ENCODE results near the gene TRPT1.

The TRPT1 gene

DNA sequence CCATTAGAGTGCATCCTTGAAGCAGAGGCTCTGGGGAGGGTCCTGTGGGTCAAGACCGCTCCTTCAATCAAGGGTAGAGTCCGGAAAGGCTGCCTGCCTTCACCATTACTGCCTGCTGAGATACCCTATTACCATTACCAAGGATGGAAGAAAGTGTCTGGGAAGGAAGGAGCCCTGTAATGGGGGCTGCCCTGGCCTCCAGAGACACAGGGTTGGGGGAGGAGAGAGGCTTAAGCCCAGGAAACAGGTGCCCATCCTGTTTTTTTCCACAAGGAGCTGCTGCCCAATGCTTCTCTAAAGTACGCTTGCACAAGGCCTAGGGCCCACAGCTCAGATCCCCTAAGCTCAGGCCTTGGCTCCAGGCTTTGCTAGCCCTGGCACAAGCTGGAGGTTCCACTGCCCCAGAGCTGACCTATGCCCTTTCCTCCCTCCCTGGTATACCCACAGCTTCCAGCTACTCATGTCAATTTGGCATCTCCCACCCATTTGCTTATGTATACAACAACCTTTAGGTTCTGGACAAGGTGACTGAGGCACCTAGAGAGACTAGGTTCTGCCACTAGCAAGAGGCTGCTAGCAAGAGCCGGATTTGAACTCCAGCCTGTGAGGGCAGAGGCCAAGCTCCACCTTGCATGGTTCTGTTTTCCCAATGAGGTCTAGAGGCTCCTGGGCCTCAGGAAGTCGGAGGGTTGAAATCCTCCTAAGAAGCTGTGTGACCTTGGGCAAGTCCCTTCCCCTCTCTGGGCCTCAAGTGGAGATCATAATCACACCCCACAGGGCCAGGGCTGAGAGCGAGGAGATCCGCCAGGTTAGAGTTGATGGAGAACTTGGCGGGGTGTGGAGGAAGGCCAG is 23.8 kb upstream of the TRPT1 start:
- TF ChIP-seq, protein P1, sequence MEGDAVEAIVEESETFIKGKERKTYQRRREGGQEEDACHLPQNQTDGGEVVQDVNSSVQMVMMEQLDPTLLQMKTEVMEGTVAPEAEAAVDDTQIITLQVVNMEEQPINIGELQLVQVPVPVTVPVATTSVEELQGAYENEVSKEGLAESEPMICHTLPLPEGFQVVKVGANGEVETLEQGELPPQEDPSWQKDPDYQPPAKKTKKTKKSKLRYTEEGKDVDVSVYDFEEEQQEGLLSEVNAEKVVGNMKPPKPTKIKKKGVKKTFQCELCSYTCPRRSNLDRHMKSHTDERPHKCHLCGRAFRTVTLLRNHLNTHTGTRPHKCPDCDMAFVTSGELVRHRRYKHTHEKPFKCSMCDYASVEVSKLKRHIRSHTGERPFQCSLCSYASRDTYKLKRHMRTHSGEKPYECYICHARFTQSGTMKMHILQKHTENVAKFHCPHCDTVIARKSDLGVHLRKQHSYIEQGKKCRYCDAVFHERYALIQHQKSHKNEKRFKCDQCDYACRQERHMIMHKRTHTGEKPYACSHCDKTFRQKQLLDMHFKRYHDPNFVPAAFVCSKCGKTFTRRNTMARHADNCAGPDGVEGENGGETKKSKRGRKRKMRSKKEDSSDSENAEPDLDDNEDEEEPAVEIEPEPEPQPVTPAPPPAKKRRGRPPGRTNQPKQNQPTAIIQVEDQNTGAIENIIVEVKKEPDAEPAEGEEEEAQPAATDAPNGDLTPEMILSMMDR (IDR thresholded peaks at IDR 0.05; ENCODE audit: insufficient read depth, low read length) = no peak
- TF ChIP-seq, protein P2, sequence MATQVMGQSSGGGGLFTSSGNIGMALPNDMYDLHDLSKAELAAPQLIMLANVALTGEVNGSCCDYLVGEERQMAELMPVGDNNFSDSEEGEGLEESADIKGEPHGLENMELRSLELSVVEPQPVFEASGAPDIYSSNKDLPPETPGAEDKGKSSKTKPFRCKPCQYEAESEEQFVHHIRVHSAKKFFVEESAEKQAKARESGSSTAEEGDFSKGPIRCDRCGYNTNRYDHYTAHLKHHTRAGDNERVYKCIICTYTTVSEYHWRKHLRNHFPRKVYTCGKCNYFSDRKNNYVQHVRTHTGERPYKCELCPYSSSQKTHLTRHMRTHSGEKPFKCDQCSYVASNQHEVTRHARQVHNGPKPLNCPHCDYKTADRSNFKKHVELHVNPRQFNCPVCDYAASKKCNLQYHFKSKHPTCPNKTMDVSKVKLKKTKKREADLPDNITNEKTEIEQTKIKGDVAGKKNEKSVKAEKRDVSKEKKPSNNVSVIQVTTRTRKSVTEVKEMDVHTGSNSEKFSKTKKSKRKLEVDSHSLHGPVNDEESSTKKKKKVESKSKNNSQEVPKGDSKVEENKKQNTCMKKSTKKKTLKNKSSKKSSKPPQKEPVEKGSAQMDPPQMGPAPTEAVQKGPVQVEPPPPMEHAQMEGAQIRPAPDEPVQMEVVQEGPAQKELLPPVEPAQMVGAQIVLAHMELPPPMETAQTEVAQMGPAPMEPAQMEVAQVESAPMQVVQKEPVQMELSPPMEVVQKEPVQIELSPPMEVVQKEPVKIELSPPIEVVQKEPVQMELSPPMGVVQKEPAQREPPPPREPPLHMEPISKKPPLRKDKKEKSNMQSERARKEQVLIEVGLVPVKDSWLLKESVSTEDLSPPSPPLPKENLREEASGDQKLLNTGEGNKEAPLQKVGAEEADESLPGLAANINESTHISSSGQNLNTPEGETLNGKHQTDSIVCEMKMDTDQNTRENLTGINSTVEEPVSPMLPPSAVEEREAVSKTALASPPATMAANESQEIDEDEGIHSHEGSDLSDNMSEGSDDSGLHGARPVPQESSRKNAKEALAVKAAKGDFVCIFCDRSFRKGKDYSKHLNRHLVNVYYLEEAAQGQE (IDR thresholded peaks at IDR 0.05; ENCODE audit: insufficient replicate concordance, low read depth) = no peak
- no peak for TF ChIP-seq GABPA (IDR thresholded peaks at IDR 0.05; ENCODE audit: low read depth)
- TF ChIP-seq SPI1 (IDR thresholded peaks at IDR 0.05; ENCODE audit: borderline replicate concordance, low read depth) = no peak
- no peak for TF ChIP-seq POLR2AphosphoS5 (IDR thresholded peaks at IDR 0.05; ENCODE audit: low read depth)
- Histone ChIP-seq H3K4me3 (replicated peaks; ENCODE audit: insufficient read depth, low read length) (no peak overlapping the region), H3K27ac (replicated peaks) (no peak overlapping the region), H3K27me3 (ENCODE audit: insufficient read depth, poor library complexity, severe bottlenecking) (no peaks in the 10 kb centered on the region)
- no peak for DNase-seq (ENCODE audit: low read depth in 1 of 2, low spot score in 1 of 2)

- no peak overlapping the region for H3K4me3 ChIP-seq (replicated peaks; ENCODE audit: insufficient read depth, low read length)
- H3K27me3 ChIP-seq (ENCODE audit: insufficient read depth, poor library complexity, severe bottlenecking) = no peaks in the 10 kb centered on the region
- H3K27ac ChIP-seq (replicated peaks) = no peak overlapping the region
- TF ChIP-seq, protein P2 (IDR thresholded peaks at IDR 0.05; ENCODE audit: insufficient replicate concordance, low read depth) = no peak
- TF ChIP-seq GABPA (IDR thresholded peaks at IDR 0.05; ENCODE audit: low read depth) = no peak
- TF ChIP-seq, protein P1 (IDR thresholded peaks at IDR 0.05; ENCODE audit: insufficient read depth, low read length) = no peak
- no peak for TF ChIP-seq POLR2AphosphoS5 (IDR thresholded peaks at IDR 0.05; ENCODE audit: low read depth)
- no peak for TF ChIP-seq SPI1 (IDR thresholded peaks at IDR 0.05; ENCODE audit: borderline replicate concordance, low read depth)
- no peak for DNase-seq (ENCODE audit: low read depth in 1 of 2, low spot score in 1 of 2)
Measured at GRCh38 chr11:64249038-64249437, 23.1 kb upstream of the TRPT1 start.

DNA sequence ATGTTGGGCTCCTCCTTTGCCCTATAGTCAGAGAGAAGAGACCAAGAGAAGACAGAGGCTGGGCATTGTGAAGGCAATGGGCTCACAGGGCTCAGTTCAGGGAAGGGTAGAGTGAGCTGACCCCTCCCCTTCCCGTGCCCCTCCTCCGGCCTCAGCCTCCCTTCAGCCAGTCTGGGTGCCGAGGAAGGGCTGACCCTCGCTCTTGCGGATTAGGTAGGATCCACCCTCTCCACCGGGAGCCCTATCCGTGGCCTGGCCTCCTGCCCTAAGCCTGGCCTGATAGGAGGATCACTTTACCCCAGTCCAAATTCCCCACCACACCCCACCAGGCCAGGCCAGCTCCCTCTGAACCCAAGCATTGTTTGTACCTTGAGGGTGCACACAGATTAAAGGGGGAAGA is 22.6 kb upstream of the TRPT1 start:
- no peak overlapping the region for H3K27ac ChIP-seq (replicated peaks)
- no peak for DNase-seq (ENCODE audit: low read depth in 1 of 2, low spot score in 1 of 2)
- TF ChIP-seq, protein P1 (IDR thresholded peaks at IDR 0.05; ENCODE audit: insufficient read depth, low read length) = no peak
- TF ChIP-seq, protein P2 (IDR thresholded peaks at IDR 0.05; ENCODE audit: insufficient replicate concordance, low read depth) = no peak
- TF ChIP-seq GABPA (IDR thresholded peaks at IDR 0.05; ENCODE audit: low read depth) (no peak), SPI1 (IDR thresholded peaks at IDR 0.05; ENCODE audit: borderline replicate concordance, low read depth) (no peak), POLR2AphosphoS5 (IDR thresholded peaks at IDR 0.05; ENCODE audit: low read depth) (no peak)
- H3K4me3 ChIP-seq (replicated peaks; ENCODE audit: insufficient read depth, low read length) = no peak overlapping the region
- no peaks in the 10 kb centered on the region for H3K27me3 ChIP-seq (ENCODE audit: insufficient read depth, poor library complexity, severe bottlenecking)

All from HL-60 (cell line).